WTC11 (cell line): ENCODE data around the gene SNX3.

Source experiments
- NFYB ChIP-seq: sonication (generic); formaldehyde crosslinking; conservative IDR thresholded peaks from 2 replicates; pipeline ENCODE4 v1.8.0; 2022; ENCODE audit warnings: low read depth, missing genetic modification reagents
- ZNF232 ChIP-seq: sonication (generic); formaldehyde crosslinking; IDR thresholded peaks from 2 replicates; pipeline ENCODE4 v1.8.0; 2022; ENCODE audit warnings: mild to moderate bottlenecking, missing genetic modification reagents
- TF ChIP-seq, protein P1 (sequence below): fragments of 200-600 bp; IDR thresholded peaks from 2 replicates; pipeline ENCODE4 v1.8.0; 2022; ENCODE audit warnings: antibody characterized with exemption

DNA sequence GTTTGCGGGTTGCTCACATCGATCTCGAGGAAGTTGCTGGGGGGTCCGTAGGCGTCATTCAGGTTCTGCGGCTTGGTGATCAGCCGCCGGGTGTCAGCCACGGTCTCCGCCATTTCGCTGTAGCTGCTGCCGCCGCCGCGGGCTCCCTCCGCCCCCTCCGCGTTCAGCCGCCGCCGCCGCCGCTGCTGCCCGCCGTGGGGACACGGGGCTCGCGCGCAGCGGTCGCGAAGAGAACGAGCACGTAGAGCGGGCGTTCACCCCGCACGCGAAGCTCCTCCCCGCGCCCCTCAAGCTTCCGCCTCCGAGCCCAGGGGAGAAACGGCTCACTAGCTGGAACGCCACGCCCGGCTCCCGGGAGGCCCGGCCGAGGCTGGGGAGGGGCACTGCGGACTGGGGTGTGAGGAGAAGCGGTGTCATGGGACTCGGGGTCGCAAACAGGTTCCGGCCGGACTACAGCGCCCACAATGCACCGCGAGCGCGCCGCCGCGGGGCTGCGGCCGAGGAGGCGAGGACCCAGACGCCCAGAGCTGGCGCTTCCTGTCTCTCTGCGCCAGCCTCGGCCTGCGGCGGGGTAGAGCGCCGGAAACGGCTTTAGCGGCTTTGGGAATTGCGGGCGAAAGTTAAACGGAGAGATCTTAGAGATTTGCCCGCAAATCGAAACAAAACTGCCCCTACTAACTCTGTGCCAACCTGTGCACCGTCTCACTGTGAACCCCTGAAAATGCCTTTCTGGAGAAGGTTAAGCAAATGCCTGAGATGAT is at the start of gene SNX3:
- 0 out of 2 replicates have a peak, but pooled peaks have one; percentile 2 for TF ChIP-seq ZNF232
- no peak for TF ChIP-seq NFYB (CRISPR knock-in tag)
- TF ChIP-seq, protein P1, sequence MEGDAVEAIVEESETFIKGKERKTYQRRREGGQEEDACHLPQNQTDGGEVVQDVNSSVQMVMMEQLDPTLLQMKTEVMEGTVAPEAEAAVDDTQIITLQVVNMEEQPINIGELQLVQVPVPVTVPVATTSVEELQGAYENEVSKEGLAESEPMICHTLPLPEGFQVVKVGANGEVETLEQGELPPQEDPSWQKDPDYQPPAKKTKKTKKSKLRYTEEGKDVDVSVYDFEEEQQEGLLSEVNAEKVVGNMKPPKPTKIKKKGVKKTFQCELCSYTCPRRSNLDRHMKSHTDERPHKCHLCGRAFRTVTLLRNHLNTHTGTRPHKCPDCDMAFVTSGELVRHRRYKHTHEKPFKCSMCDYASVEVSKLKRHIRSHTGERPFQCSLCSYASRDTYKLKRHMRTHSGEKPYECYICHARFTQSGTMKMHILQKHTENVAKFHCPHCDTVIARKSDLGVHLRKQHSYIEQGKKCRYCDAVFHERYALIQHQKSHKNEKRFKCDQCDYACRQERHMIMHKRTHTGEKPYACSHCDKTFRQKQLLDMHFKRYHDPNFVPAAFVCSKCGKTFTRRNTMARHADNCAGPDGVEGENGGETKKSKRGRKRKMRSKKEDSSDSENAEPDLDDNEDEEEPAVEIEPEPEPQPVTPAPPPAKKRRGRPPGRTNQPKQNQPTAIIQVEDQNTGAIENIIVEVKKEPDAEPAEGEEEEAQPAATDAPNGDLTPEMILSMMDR = no peak
